ENCODE measurements around the gene SESN3. TPM values are rescaled to one million over a fixed set of nuclear protein-coding genes. Genes with fewer than 3 reads are reported as not detected.

Gene SESN3
- total RNA-seq, 2 experiments from 2014 or later: 29.1 to 31.5 TPM

DNA sequence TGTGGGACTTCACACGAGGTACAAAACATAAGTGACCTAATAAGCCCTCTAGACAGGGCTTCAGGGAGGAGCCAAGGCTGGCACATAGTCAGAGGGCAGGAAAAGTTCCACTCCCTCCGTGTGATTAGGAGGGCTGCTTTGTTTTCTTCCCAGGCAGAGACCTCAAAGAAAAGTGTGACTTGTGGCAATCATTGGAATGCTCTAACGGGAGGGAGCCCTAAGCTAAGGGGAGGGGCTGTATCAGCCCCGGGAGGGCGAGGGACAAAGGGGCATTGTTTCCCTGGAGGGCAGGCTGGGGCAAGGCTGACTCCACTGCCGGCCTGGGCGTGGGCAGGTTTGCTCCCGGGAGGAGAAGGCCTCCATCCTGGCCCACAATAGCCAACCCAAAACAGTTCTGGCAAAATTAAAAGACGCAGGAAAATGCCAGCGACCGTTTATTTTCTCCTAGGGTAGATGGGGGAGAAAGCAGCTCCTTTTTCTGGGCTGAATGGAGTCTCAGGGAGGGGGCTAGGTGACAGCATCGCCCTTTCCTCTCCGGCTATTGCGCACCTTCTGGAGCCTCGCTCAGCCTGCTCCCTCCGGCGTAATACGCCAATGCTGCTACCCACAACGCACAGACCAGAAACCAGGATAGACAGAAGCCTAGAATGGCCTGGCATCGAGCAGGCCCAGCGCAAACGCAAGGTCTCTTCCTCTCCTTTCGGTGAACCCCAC, 81.2 kb downstream of the SESN3 start:
- no peak for DNase-seq
- Mint-ChIP-seq H3K36me3 (ENCODE audit: low read depth) (no peaks in the 10 kb centered on the region), H3K27me3 (ENCODE audit: low read depth) (peaks cover 14% of the 10 kb centered on the region), H3K9me3 (ENCODE audit: insufficient read depth) (no peaks in the 10 kb centered on the region), H3K4me1 (ENCODE audit: low read depth) (peaks cover 38% of the 10 kb centered on the region), H3K4me3 (peak overlapping the region; percentile 82), H3K27ac (peak overlapping the region; percentile 91)
- no peak for ATAC-seq
- CTCF ChIA-PET: interaction anchor here (1.0 to 14.7 kb wide), 7 partner anchors 9 to 639 kb away, joined by 4 to 362 read pairs (median 107); partner anchors contain the start of genes CEP57, ENDOD1, FAM76B and SRSF8
- POLR2A ChIA-PET: interaction anchor here (0.6 to 5.8 kb wide), 11 partner anchors 12 to 1240 kb away, joined by 3 to 37 read pairs (median 4); partner anchors contain the start of genes CCDC82, CEP57, ENDOD1 and FAM76B

DNA sequence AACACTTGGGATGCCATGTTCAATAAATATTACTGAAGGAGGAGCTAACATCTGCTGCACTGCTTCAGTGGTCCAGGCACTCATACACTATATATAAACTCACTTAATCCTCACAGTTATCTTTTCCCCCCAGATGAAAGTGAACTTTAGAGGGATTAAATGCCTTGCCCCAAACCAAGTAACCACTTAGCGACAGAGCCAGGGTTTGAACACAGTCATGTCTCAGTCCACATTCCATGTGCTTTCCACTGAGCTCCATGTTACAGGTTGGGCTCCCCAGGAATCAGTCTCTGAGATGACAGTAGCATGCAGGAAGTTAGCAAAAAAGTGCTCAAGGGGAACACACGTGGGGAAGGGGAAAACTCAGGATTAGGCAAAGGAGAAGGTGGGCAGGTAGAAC, 82.1 kb downstream of the SESN3 start:
- no peaks in the 10 kb centered on the region for H3K9me3 Mint-ChIP-seq (ENCODE audit: insufficient read depth)
- no peak overlapping the region for H3K27ac Mint-ChIP-seq
- no peaks in the 10 kb centered on the region for H3K36me3 Mint-ChIP-seq (ENCODE audit: low read depth)
- H3K4me1 Mint-ChIP-seq (ENCODE audit: low read depth): peaks cover 33% of the 10 kb centered on the region
- DNase-seq: no peak
- ChIA-PET CTCF (interaction anchor here (0.7 to 13.1 kb wide), 5 partner anchors 12 to 614 kb away, joined by 3 to 144 read pairs (median 15); partner anchors contain the start of genes ENDOD1 and SRSF8), POLR2A (interaction anchor here (1.2 to 2.1 kb wide), 2 partner anchors 64 to 82 kb away, joined by 4 to 10 read pairs; partner anchors contain the start of gene SRSF8)
- H3K27me3 Mint-ChIP-seq (ENCODE audit: low read depth): peaks cover 21% of the 10 kb centered on the region
- no peak overlapping the region for H3K4me3 Mint-ChIP-seq
- ATAC-seq: no peak

DNA sequence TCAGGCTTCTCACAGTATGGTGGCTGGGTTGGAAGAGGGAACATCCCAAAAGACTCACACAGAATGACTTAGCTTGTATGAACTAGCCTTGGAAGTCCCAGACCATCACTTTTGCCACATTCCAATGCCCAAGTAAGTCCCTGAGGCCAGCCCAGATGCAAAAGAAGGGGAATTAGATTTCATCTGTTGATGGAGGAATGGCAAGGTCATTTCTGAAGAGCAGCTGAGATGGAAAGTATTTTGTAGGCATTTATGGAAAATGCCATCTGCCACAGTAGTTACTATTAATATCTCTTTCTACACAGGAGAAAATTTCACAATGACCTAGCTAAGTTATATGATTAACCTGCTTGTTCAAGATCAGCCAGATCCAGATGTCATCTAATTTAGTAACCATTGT, 82.6 kb downstream of the SESN3 start:
- POLR2A ChIA-PET: interaction anchor here (1.1 to 2.1 kb wide), 2 partner anchors 59 to 81 kb away, joined by 4 to 10 read pairs; partner anchors contain the start of gene SRSF8
- no peak overlapping the region for H3K4me3 Mint-ChIP-seq
- CTCF ChIA-PET: interaction anchor here (0.7 to 13.1 kb wide), 7 partner anchors 11 to 615 kb away, joined by 3 to 144 read pairs (median 4); partner anchors contain the start of genes ENDOD1 and SRSF8
- H3K27ac Mint-ChIP-seq: no peak overlapping the region
- H3K36me3 Mint-ChIP-seq (ENCODE audit: low read depth): no peaks in the 10 kb centered on the region
- DNase-seq: no peak
- H3K9me3 Mint-ChIP-seq (ENCODE audit: insufficient read depth): no peaks in the 10 kb centered on the region
- peaks cover 26% of the 10 kb centered on the region for H3K27me3 Mint-ChIP-seq (ENCODE audit: low read depth)
- no peak for ATAC-seq
- peaks cover 28% of the 10 kb centered on the region for H3K4me1 Mint-ChIP-seq (ENCODE audit: low read depth)

DNA sequence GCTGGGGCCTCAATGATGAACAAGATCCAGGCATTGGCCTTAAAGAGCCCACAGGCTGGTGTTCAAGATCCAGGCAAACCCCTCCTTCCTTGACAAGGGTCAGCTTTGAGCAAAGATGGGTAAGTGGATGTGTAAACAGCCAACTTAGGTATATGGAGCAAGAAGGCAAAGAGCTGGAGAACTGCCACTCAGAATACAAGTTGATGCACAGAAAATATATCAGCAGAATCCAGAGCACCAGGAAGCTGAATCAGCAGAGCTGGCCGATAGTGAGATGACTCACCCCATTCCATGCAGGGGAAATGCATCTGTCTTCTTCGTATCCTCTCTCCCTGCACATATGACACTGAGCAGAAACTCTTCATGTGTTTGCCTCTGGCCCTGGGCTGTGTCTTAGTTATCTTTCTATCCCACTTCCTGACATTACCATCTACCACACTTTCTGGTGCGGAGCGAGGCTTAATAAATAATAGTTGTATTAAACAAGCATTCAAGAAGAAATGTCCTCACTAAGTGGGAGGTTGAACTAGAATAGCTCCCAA, 83.6 kb downstream of the SESN3 start:
- Mint-ChIP-seq H3K27ac (no peak overlapping the region), H3K27me3 (ENCODE audit: low read depth) (peaks cover 30% of the 10 kb centered on the region), H3K36me3 (ENCODE audit: low read depth) (no peaks in the 10 kb centered on the region), H3K4me1 (ENCODE audit: low read depth) (peaks cover 20% of the 10 kb centered on the region), H3K4me3 (no peak overlapping the region), H3K9me3 (ENCODE audit: insufficient read depth) (no peaks in the 10 kb centered on the region)
- ChIA-PET POLR2A (interaction anchor here (1.1 to 2.1 kb wide), 2 partner anchors 58 to 80 kb away, joined by 4 to 10 read pairs; partner anchors contain the start of gene SRSF8), CTCF (interaction anchor here (1.3 to 13.1 kb wide), 7 partner anchors 10 to 558 kb away, joined by 3 to 144 read pairs (median 4); partner anchors contain the start of genes ENDOD1 and SRSF8)
- no peak for ATAC-seq
- DNase-seq: no peak

DNA sequence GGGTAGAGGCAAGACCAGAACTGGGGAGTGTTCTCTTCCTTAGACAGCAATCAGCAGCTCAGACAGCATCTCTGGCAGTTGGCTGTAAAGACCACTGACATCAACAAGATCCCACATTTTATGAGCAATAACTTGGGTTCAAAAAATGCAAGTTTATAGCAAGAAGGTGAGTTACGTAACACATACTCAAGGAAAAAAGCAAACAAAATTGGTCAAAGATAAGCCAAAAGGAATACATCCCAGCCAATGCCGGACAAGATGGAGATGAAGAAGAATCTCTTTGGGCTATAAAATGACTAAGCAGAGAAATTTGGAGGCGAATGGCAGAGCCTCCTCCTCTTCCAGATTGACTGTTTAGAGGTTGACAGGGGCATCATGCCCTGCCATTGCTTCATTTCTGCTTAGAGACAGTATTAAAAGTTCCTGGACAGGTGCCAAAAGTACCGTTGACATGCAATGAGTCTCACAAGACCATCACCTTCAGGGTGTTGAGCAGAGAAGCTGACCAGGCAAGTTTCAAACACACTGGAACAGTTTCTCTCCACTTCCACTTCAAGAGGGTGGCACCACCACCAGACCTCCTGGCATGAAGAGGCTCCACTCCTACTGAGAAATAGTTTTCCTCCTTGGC, 85.5 kb downstream of the SESN3 start:
- no peak overlapping the region for H3K27ac Mint-ChIP-seq
- H3K4me3 Mint-ChIP-seq: no peak overlapping the region
- peaks cover 12% of the 10 kb centered on the region for H3K4me1 Mint-ChIP-seq (ENCODE audit: low read depth)
- POLR2A ChIA-PET: interaction anchor here (1.4 kb wide), 1 partner anchor 78 kb away, joined by 4 read pairs; no protein-coding TSS in a partner anchor
- DNase-seq: no peak
- no peaks in the 10 kb centered on the region for H3K36me3 Mint-ChIP-seq (ENCODE audit: low read depth)
- CTCF ChIA-PET: interaction anchor here (1.4 to 13.1 kb wide), 3 partner anchors 16 to 77 kb away, joined by 4 to 144 read pairs (median 54); partner anchors contain the start of genes ENDOD1 and SRSF8
- H3K9me3 Mint-ChIP-seq (ENCODE audit: insufficient read depth): no peaks in the 10 kb centered on the region
- H3K27me3 Mint-ChIP-seq (ENCODE audit: low read depth): peaks cover 35% of the 10 kb centered on the region
- no peak for ATAC-seq

DNA sequence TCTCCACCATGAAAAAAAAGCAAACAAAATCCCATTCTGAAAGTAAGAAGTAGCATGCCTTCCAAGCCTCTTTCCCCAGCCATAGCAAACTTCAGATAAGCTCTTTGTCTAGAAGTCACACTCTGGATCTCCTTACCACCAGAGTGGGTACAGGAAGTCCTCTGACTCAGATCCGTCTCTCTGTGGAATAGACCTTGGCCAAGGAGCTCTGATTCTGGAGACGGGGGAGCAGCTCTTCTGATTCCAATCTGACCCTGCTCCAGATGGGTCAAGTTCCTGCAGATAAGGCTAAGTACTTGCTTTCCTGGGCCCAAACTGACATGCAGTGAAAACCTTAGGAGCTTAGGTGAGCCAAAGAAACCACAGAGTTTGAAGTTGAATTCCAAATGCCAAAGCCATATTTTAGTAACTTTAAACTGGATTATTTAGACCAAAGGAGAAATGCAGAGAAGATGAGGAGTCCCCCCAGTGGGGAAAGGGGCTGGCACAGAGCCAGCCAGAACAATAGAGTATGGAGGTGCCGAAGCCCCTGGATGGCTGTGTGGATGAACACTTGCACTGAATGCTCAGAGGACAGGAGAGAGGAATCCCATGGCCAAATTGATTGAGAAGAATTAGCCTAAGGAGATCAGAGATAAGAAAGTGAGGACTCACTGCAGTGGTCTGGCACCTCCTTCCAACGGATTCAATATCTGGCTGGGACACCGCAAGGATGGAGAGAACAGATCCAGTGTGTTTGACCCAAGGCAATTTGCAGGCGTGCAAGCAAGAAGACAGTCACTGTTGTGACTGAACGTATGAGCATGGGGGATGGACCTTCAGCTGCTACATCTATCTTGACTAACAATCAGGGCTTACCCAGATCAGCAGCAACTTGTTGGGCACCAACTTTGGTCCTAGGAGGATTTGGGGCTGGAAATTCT, 86.4 kb downstream of the SESN3 start:
- Mint-ChIP-seq H3K9me3 (ENCODE audit: insufficient read depth) (no peaks in the 10 kb centered on the region), H3K4me1 (ENCODE audit: low read depth) (peaks cover 10% of the 10 kb centered on the region), H3K4me3 (no peak overlapping the region), H3K36me3 (ENCODE audit: low read depth) (no peaks in the 10 kb centered on the region), H3K27me3 (ENCODE audit: low read depth) (peaks cover 39% of the 10 kb centered on the region), H3K27ac (no peak overlapping the region)
- DNase-seq (no peak), ATAC-seq (no peak)
- ChIA-PET CTCF (interaction anchor here (0.7 to 13.1 kb wide), 4 partner anchors 15 to 76 kb away, joined by 3 to 144 read pairs (median 29); partner anchors contain the start of genes ENDOD1 and SRSF8), POLR2A (interaction anchor here (1.4 kb wide), 1 partner anchor 77 kb away, joined by 4 read pairs; no protein-coding TSS in a partner anchor)

DNA sequence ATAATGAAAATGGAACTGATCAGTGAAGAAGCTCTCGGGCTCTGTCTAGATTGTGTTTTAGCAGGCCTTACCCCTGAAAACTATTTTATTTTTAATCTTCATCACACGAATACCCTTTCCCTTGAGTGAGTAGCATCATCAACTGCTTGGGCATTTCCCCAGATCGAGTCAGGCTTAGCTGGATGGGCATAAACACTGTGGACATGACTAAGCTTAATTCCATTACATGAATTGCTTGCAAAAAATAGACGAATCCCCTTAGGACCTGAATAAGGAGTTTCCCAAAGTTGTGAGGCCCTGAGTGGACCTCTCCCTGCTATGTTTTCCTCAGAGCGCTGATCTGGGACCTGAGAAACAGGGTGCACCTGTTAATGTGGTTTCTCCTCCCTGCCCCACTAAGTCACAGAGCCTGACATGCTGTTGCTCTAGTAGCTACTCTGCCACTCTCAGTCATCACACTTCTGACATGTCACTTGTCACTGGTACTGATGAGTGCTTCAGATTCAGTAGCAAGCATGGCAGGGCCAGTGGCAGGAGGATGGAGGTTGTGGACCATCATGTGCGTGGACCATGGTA, 87.8 kb downstream of the SESN3 start:
- Mint-ChIP-seq H3K27ac (no peak overlapping the region), H3K27me3 (ENCODE audit: low read depth) (peaks cover 35% of the 10 kb centered on the region), H3K9me3 (ENCODE audit: insufficient read depth) (no peaks in the 10 kb centered on the region), H3K4me1 (ENCODE audit: low read depth) (peaks cover 12% of the 10 kb centered on the region), H3K36me3 (ENCODE audit: low read depth) (no peaks in the 10 kb centered on the region), H3K4me3 (no peak overlapping the region)
- POLR2A ChIA-PET: no interaction called here
- CTCF ChIA-PET: interaction anchor here (0.8 to 1.7 kb wide), 4 partner anchors 9 to 50 kb away, joined by 3 to 5 read pairs (median 4); no protein-coding TSS in a partner anchor
- no peak for DNase-seq
- ATAC-seq: no peak

DNA sequence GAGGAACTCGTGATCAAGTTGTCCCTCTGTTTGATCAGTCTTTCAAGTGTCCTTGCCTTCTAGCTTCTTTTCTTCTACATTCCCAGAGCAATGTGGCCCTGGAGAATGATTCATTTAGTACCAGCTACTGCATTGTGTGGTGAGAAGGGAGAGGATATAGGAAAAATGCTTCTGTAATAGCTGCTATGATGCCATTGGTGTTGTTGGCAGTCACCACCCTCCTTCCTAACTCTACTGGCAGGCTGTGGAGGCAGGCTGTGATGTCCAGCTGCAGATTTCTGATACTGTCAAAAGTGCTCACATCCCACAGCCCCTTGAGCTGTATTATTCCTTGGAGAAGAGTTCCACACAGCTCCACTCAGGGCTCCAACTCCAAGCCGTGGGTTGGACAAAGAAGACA, 88.6 kb downstream of the SESN3 start:
- no peak for ATAC-seq
- no peak overlapping the region for H3K27ac Mint-ChIP-seq
- no peaks in the 10 kb centered on the region for H3K36me3 Mint-ChIP-seq (ENCODE audit: low read depth)
- ChIA-PET POLR2A (interaction anchor here (0.6 kb wide), 1 partner anchor 347 kb away, joined by 3 read pairs; no protein-coding TSS in a partner anchor), CTCF (interaction anchor here (0.8 to 1.7 kb wide), 4 partner anchors 9 to 49 kb away, joined by 3 to 5 read pairs (median 4); no protein-coding TSS in a partner anchor)
- DNase-seq: no peak
- peaks cover 14% of the 10 kb centered on the region for H3K4me1 Mint-ChIP-seq (ENCODE audit: low read depth)
- H3K4me3 Mint-ChIP-seq: no peak overlapping the region
- H3K9me3 Mint-ChIP-seq (ENCODE audit: insufficient read depth): no peaks in the 10 kb centered on the region
- H3K27me3 Mint-ChIP-seq (ENCODE audit: low read depth): peaks cover 35% of the 10 kb centered on the region

DNA sequence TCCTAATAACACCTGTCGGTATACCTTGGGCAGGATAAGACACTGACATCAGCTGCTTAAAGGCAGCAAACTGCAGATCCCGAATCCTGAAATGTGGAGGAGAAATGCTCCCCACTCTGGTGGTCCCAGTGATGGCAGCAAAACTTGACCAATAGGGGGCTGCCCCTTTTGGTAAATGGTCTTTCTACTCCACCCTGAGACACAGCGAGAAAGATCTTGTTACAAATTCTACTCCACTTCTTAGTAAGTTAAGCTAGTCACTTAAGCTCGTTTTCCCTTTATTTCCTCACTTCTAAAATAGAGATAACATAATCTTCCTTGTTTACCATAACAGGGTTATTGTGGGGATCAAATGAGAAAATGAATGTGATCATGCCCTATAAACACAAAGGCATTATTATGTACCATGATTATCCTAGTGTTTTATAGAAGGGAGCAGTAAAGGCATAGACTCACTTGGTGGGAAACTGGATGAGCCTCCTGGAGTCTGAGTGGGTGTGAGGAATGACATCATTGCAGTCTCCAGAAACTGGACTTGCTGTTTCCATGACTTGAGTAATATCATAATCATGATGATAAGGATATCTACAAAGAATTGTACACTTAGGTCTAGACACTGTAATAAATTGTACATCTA, 90.5 kb downstream of the SESN3 start:
- Mint-ChIP-seq H3K4me3 (no peak overlapping the region), H3K4me1 (ENCODE audit: low read depth) (peaks cover 14% of the 10 kb centered on the region), H3K36me3 (ENCODE audit: low read depth) (peaks cover 3% of the 10 kb centered on the region), H3K9me3 (ENCODE audit: insufficient read depth) (no peaks in the 10 kb centered on the region), H3K27ac (no peak overlapping the region), H3K27me3 (ENCODE audit: low read depth) (peaks cover 29% of the 10 kb centered on the region)
- no peak for DNase-seq
- ChIA-PET POLR2A (interaction anchor here (0.6 kb wide), 1 partner anchor 73 kb away, joined by 4 read pairs; no protein-coding TSS in a partner anchor), CTCF (interaction anchor here (0.9 to 6.5 kb wide), 6 partner anchors 10 to 621 kb away, joined by 3 to 71 read pairs (median 5); partner anchors contain the start of gene SRSF8)
- no peak for ATAC-seq

DNA sequence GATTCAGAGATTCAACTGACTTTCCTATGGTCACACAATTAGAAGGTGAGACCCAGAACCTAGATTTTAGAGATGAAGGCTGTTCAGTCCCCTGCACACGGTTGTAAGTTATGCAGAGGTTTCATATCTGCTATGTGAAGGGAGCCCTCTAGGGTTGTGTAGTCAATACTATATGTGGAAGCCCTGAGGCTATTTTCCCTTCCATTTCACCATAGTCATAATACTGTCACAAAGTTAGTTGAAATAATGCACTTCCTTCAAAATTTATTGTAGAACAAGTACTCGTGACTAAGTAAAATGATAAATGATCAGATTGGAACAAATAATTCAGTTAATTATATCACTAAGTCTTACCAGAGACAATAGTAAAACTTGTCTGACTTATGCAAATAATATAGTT, 92.6 kb downstream of the SESN3 start:
- Mint-ChIP-seq H3K27me3 (ENCODE audit: low read depth) (peaks cover 13% of the 10 kb centered on the region), H3K27ac (no peak overlapping the region), H3K4me1 (ENCODE audit: low read depth) (peaks cover 14% of the 10 kb centered on the region), H3K9me3 (ENCODE audit: insufficient read depth) (no peaks in the 10 kb centered on the region), H3K36me3 (ENCODE audit: low read depth) (peaks cover 6% of the 10 kb centered on the region), H3K4me3 (no peak overlapping the region)
- CTCF ChIA-PET: interaction anchor here (0.5 to 6.5 kb wide), 7 partner anchors 9 to 74 kb away, joined by 3 to 71 read pairs (median 11); partner anchors contain the start of gene SRSF8
- ATAC-seq (peak; percentile 74), DNase-seq (no peak)
- POLR2A ChIA-PET: interaction anchor here (1.1 to 1.9 kb wide), 3 partner anchors 11 to 651 kb away, joined by 3 to 10 read pairs (median 4); partner anchors contain the start of genes ENDOD1 and FAM76B

Measured in activated CD8-positive, alpha-beta T cell treated with anti-CD3 and anti-CD28 coated beads, Interleukin-2, amount 10 ng/mL, durations not matched to agents 7 days and 5 days (primary cell).